ENCODE measurements around the gene ANKZF1. TPM values are rescaled to one million over a fixed set of nuclear protein-coding genes. Genes with fewer than 3 reads are reported as not detected.

The ANKZF1 gene
- total RNA-seq, 1 donor from 2014 or later, result 43.8 TPM

DNA sequence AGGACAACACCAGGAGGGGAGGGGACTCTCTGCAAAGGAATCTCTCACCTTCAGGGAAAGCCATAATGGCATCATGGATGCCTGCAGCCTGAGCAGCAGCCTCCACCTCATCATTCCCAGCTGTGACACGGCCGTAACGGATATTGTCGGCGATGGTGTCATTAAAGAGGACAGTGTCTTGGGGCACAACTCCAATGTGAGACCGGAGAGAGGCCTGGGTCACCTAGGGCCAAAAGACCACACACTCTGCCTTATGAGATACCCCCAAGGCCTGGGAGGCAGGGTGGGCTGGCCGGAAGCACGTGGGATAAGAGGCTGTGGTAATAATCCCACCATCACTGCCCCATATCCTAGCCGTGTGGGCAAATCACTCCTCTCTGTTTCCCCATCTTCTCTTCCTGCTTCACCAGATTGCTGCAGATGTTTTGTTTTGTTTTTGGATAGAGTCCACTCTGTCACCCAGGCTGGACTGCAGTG is 18.7 kb upstream of the ANKZF1 start:
- Histone ChIP-seq H2AFZ (ENCODE audit: low read depth, low read length) (no peak overlapping the region), H4K20me1 (ENCODE audit: insufficient read depth, low read length) (peaks cover 15% of the 10 kb centered on the region), H3K9ac (ENCODE audit: low read length) (no peak overlapping the region), H3K9me3 (ENCODE audit: insufficient read depth, low read depth, low read length) (no peaks in the 10 kb centered on the region), H3K4me3 (ENCODE audit: insufficient read depth, low read depth, low read length) (no peak overlapping the region), H3K4me1 (ENCODE audit: insufficient read depth, low read length) (peaks cover 16% of the 10 kb centered on the region), H3K27ac (ENCODE audit: low read depth, low read length) (no peak overlapping the region), H3K79me2 (ENCODE audit: insufficient read depth, low read length) (peaks cover 6% of the 10 kb centered on the region), H3K36me3 (ENCODE audit: insufficient read depth, low read length) (peaks cover 7% of the 10 kb centered on the region), H3K27me3 (ENCODE audit: insufficient read depth, low read length) (no peaks in the 10 kb centered on the region), H3K4me2 (ENCODE audit: low read length) (no peak overlapping the region)
- peaks cover 25% of the 10 kb centered on the region for H3K36me3 Mint-ChIP-seq (ENCODE audit: low read depth, unreplicated experiment)
- H3K4me3 Mint-ChIP-seq (ENCODE audit: unreplicated experiment), result no peak overlapping the region
- FAIRE-seq (no peak), DNase-seq (ENCODE audit: low read depth) (no peak)
- no peaks in the 10 kb centered on the region for H3K27me3 Mint-ChIP-seq (ENCODE audit: low read depth, unreplicated experiment)
- H3K4me1 Mint-ChIP-seq (ENCODE audit: low read depth, unreplicated experiment), result peaks cover 11% of the 10 kb centered on the region
- no peaks in the 10 kb centered on the region for H3K9me3 Mint-ChIP-seq (ENCODE audit: unreplicated experiment)
- H3K27ac Mint-ChIP-seq (ENCODE audit: unreplicated experiment), result no peak overlapping the region
- no peak for TF ChIP-seq EZH2 (IDR thresholded peaks at IDR 0.05; ENCODE audit: insufficient read depth, low read length)
- TF ChIP-seq, protein P1, sequence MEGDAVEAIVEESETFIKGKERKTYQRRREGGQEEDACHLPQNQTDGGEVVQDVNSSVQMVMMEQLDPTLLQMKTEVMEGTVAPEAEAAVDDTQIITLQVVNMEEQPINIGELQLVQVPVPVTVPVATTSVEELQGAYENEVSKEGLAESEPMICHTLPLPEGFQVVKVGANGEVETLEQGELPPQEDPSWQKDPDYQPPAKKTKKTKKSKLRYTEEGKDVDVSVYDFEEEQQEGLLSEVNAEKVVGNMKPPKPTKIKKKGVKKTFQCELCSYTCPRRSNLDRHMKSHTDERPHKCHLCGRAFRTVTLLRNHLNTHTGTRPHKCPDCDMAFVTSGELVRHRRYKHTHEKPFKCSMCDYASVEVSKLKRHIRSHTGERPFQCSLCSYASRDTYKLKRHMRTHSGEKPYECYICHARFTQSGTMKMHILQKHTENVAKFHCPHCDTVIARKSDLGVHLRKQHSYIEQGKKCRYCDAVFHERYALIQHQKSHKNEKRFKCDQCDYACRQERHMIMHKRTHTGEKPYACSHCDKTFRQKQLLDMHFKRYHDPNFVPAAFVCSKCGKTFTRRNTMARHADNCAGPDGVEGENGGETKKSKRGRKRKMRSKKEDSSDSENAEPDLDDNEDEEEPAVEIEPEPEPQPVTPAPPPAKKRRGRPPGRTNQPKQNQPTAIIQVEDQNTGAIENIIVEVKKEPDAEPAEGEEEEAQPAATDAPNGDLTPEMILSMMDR (IDR thresholded peaks at IDR 0.05; ENCODE audit: insufficient read depth, low read depth, low read length), result no peak

DNA sequence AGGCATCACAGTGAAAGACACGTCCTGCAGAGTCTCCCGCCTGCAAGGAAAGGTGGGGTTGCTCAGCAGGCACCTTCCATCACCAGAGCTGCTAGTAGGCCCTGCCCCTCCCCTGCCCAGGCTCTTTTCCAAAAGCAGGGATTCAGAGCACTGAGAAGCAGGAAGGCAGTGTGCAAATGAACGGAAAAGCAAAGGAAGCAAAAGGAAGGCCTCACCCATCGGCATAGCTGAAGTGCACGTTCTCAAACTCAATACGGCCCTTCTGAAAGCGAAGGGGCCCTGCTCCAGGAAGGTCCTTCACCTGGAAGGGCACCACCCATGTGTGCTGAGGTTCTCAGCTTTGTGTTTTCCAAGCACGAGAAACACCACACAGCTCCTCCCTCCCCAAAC is 16.6 kb upstream of the ANKZF1 start:
- peaks cover 9% of the 10 kb centered on the region for H3K4me1 Mint-ChIP-seq (ENCODE audit: low read depth, unreplicated experiment)
- DNase-seq (ENCODE audit: low read depth) (no peak), FAIRE-seq (no peak)
- H4K20me1 ChIP-seq (ENCODE audit: insufficient read depth, low read length), result peaks cover 7% of the 10 kb centered on the region
- H3K9me3 Mint-ChIP-seq (ENCODE audit: unreplicated experiment), result no peaks in the 10 kb centered on the region
- no peak overlapping the region for H3K27ac ChIP-seq (ENCODE audit: low read depth, low read length)
- no peak overlapping the region for H3K4me2 ChIP-seq (ENCODE audit: low read length)
- no peak overlapping the region for H3K4me3 ChIP-seq (ENCODE audit: insufficient read depth, low read depth, low read length)
- H3K9ac ChIP-seq (ENCODE audit: low read length), result no peak overlapping the region
- no peak overlapping the region for H3K27ac Mint-ChIP-seq (ENCODE audit: unreplicated experiment)
- H3K4me1 ChIP-seq (ENCODE audit: insufficient read depth, low read length), result peaks cover 9% of the 10 kb centered on the region
- H3K27me3 Mint-ChIP-seq (ENCODE audit: low read depth, unreplicated experiment), result no peaks in the 10 kb centered on the region
- H3K4me3 Mint-ChIP-seq (ENCODE audit: unreplicated experiment), result no peak overlapping the region
- no peaks in the 10 kb centered on the region for H3K9me3 ChIP-seq (ENCODE audit: insufficient read depth, low read depth, low read length)
- no peaks in the 10 kb centered on the region for H3K27me3 ChIP-seq (ENCODE audit: insufficient read depth, low read length)
- H3K36me3 Mint-ChIP-seq (ENCODE audit: low read depth, unreplicated experiment), result peaks cover 25% of the 10 kb centered on the region
- peaks cover 8% of the 10 kb centered on the region for H3K79me2 ChIP-seq (ENCODE audit: insufficient read depth, low read length)
- no peak overlapping the region for H2AFZ ChIP-seq (ENCODE audit: low read depth, low read length)
- TF ChIP-seq, protein P1 (IDR thresholded peaks at IDR 0.05; ENCODE audit: insufficient read depth, low read depth, low read length), result no peak
- TF ChIP-seq EZH2 (IDR thresholded peaks at IDR 0.05; ENCODE audit: insufficient read depth, low read length), result no peak
- peaks cover 7% of the 10 kb centered on the region for H3K36me3 ChIP-seq (ENCODE audit: insufficient read depth, low read length)

DNA sequence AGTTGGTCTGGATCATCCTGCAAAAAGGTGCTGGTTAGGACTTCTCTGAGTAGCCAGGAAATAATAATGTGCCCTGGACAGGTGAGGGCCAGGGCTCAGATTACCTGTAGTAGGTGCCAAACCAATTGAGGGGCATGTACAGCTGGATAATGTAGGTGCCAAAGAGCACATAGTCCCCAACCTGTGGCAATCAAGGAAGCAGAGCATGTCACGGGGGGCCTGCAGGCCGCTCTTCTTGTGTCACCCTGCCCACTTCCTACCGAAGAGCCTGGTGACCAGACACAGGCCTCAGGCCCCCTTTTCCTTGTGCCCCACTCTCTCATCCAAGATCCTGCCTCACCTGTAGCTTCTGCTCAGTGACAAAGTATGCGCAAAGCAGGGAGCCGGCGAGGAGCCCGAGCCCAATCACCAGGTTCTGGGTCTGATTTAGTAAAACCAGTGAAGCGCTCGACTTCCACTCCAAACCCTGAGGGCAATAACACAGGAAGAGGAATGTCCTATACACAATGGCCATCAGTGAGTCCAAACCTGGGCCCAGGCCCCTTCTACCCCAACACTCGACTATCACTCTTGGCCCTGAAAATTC is 16.0 kb upstream of the ANKZF1 start:
- no peaks in the 10 kb centered on the region for H3K27me3 ChIP-seq (ENCODE audit: insufficient read depth, low read length)
- H3K36me3 Mint-ChIP-seq (ENCODE audit: low read depth, unreplicated experiment), result peaks cover 25% of the 10 kb centered on the region

More for the DNA sequence above, 16.0 kb upstream of the ANKZF1 start:
- H3K4me2 ChIP-seq (ENCODE audit: low read length), result no peak overlapping the region
- TF ChIP-seq, protein P1 (IDR thresholded peaks at IDR 0.05; ENCODE audit: insufficient read depth, low read depth, low read length), result no peak
- no peak for TF ChIP-seq EZH2 (IDR thresholded peaks at IDR 0.05; ENCODE audit: insufficient read depth, low read length)
- Mint-ChIP-seq H3K27ac (ENCODE audit: unreplicated experiment) (no peak overlapping the region), H3K9me3 (ENCODE audit: unreplicated experiment) (no peaks in the 10 kb centered on the region), H3K4me1 (ENCODE audit: low read depth, unreplicated experiment) (peaks cover 6% of the 10 kb centered on the region), H3K4me3 (ENCODE audit: unreplicated experiment) (no peak overlapping the region), H3K27me3 (ENCODE audit: low read depth, unreplicated experiment) (no peaks in the 10 kb centered on the region)
- peaks cover 11% of the 10 kb centered on the region for H3K4me1 ChIP-seq (ENCODE audit: insufficient read depth, low read length)
- no peak overlapping the region for H3K27ac ChIP-seq (ENCODE audit: low read depth, low read length)
- H3K36me3 ChIP-seq (ENCODE audit: insufficient read depth, low read length), result peaks cover 7% of the 10 kb centered on the region
- FAIRE-seq (no peak), DNase-seq (ENCODE audit: low read depth) (no peak)
- no peak overlapping the region for H3K4me3 ChIP-seq (ENCODE audit: insufficient read depth, low read depth, low read length)
- H3K9ac ChIP-seq (ENCODE audit: low read length), result no peak overlapping the region
- H2AFZ ChIP-seq (ENCODE audit: low read depth, low read length), result no peak overlapping the region
- H3K79me2 ChIP-seq (ENCODE audit: insufficient read depth, low read length), result peaks cover 8% of the 10 kb centered on the region
- H4K20me1 ChIP-seq (ENCODE audit: insufficient read depth, low read length), result peaks cover under 1% of the 10 kb centered on the region
- H3K9me3 ChIP-seq (ENCODE audit: insufficient read depth, low read depth, low read length), result no peaks in the 10 kb centered on the region

Measured in astrocyte (in vitro differentiated cells and primary cell).